ENCODE data around the gene PKDCC.
"Not testable (repeated sequence)": the region's sequence is repeated elsewhere in the genome, so short reads cannot be mapped to it uniquely, and the experiment has no call there.

The PKDCC gene

GRCh38 chr2:42050703-42051542 lies 3.1 kb downstream of the PKDCC start:
- no peak for DNase-seq

- DNase-seq, result no peak
These were observed 3.9 kb downstream of the PKDCC start for GRCh38 chr2:42051543-42052235.

- DNase-seq, result no peak
These were observed 5.1 kb downstream of the PKDCC start for GRCh38 chr2:42052702-42053481.

GRCh38 chr2:42053482-42053790 lies 5.6 kb downstream of the PKDCC start:
- DNase-seq, result no peak

GRCh38 chr2:42053791-42054701 lies 6.2 kb downstream of the PKDCC start:
- no peak for DNase-seq

- no peak for DNase-seq
These were observed 7.1 kb downstream of the PKDCC start for GRCh38 chr2:42054714-42055430.

GRCh38 chr2:42055573-42056514 lies 8.0 kb downstream of the PKDCC start:
- no peak for DNase-seq

GRCh38 chr2:42057159-42057901 lies 9.5 kb downstream of the PKDCC start:
- no peak for DNase-seq

GRCh38 chr2:42057902-42058450 lies 10.2 kb downstream of the PKDCC start:
- no peak for DNase-seq

- no peak for DNase-seq
These were observed 11.6 kb downstream of the PKDCC start for GRCh38 chr2:42059261-42059898.

GRCh38 chr2:42060028-42060427 lies 12.2 kb downstream of the PKDCC start:
- no peak for DNase-seq

GRCh38 chr2:42060718-42061619 lies 13.1 kb downstream of the PKDCC start:
- DNase-seq, result no peak

- DNase-seq, result no peak
These were observed 14.0 kb downstream of the PKDCC start for GRCh38 chr2:42061839-42062238.

GRCh38 chr2:42063431-42064171 lies 15.8 kb downstream of the PKDCC start:
- DNase-seq, result no peak

- DNase-seq, result no peak
These were observed 16.7 kb downstream of the PKDCC start for GRCh38 chr2:42064417-42064942.

GRCh38 chr2:42065753-42066152 lies 17.9 kb downstream of the PKDCC start:
- DNase-seq, result not testable (repeated sequence)

- DNase-seq, result not testable (repeated sequence)
These were observed 19.2 kb downstream of the PKDCC start for GRCh38 chr2:42067001-42067400.

Measured in NCI-H774 (cell line).